Neural progenitor cell (in vitro differentiated cells): ENCODE results near the gene GNG5. TPM values are rescaled to one million over a fixed set of nuclear protein-coding genes. Genes with fewer than 3 reads are reported as not detected.

ENCODE experiments used
- DNase-seq: peaks from one replicate; pipeline ENCODE4 v3.0.0-alpha.2; 2016; ENCODE audit warnings: low spot score
- H2AFZ ChIP-seq: fragments of 200-600 bp; sonication (generic); replicated peaks from 2 replicates; pipeline ENCODE4 v1.6.1; 2016; ENCODE audit warnings: antibody characterized with exemption
- H3F3A ChIP-seq: fragments of 200-600 bp; sonication (generic); 2 replicates; pipeline ENCODE4 v1.6.1; 2016; ENCODE audit warnings: antibody characterized with exemption, low read depth
- H3K27ac ChIP-seq: fragments of 200-600 bp; sonication (generic); 2 replicates; pipeline ENCODE4 v1.5.1; 2016; ENCODE audit warnings: mild to moderate bottlenecking
- H3K27me3 ChIP-seq: fragments of 200-600 bp; sonication (generic); 2 replicates; pipeline ENCODE4 v1.6.1; 2016; ENCODE audit warnings: mild to moderate bottlenecking, moderate library complexity
- H3K36me3 ChIP-seq: fragments of 200-600 bp; sonication (generic); 2 replicates; pipeline ENCODE4 v1.5.1; 2016
- H3K4me1 ChIP-seq: fragments of 200-600 bp; sonication (generic); 2 replicates; pipeline ENCODE4 v1.6.1; 2016; ENCODE audit warnings: mixed run types
- H3K4me2 ChIP-seq: fragments of 200-600 bp; sonication (generic); 2 replicates; pipeline ENCODE4 v1.6.1; 2016
- H3K4me3 ChIP-seq: fragments of 200-600 bp; sonication (generic); 2 replicates; pipeline ENCODE4 v1.5.1; 2016
- H3K79me2 ChIP-seq: fragments of 200-600 bp; sonication (generic); 2 replicates; pipeline ENCODE4 v1.6.1; 2016; ENCODE audit warnings: low read depth
- H3K9ac ChIP-seq: fragments of 200-600 bp; sonication (generic); 2 replicates; pipeline ENCODE4 v1.6.1; 2016
- H3K9me3 ChIP-seq: fragments of 200-600 bp; sonication (generic); 2 replicates; pipeline ENCODE4 v1.5.1; 2016; ENCODE audit warnings: low read depth
- H4K20me1 ChIP-seq: fragments of 200-600 bp; sonication (generic); 2 replicates; pipeline ENCODE4 v1.6.1; 2016; ENCODE audit warnings: low read depth
- H3K27ac Mint-ChIP-seq: 3 replicates; pipeline ENCODE4 v1.8.0; 2021; ENCODE audit warnings: mixed read lengths
- H3K27me3 Mint-ChIP-seq: 2 replicates; pipeline ENCODE4 v1.8.0; 2022; ENCODE audit warnings: low read depth, mild to moderate bottlenecking, inconsistent platforms, moderate library complexity, mixed read lengths; ENCODE audit not compliant: insufficient read depth
- H3K36me3 Mint-ChIP-seq: 3 replicates; pipeline ENCODE4 v1.8.0; 2021; ENCODE audit warnings: mixed read lengths
- H3K4me1 Mint-ChIP-seq: 3 replicates; pipeline ENCODE4 v1.8.0; 2021; ENCODE audit warnings: mixed read lengths
- H3K4me3 Mint-ChIP-seq: 3 replicates; pipeline ENCODE4 v1.8.0; 2021; ENCODE audit warnings: mild to moderate bottlenecking, moderate library complexity, mixed read lengths
- H3K9me3 Mint-ChIP-seq: 3 replicates; pipeline ENCODE4 v1.8.0; 2020; ENCODE audit warnings: mixed read lengths
- EZH2 ChIP-seq: fragments of 200-600 bp; sonication (generic); IDR thresholded peaks from 2 replicates; pipeline ENCODE4 v1.6.1; 2017; ENCODE audit warnings: antibody characterized with exemption, mild to moderate bottlenecking, moderate library complexity
- EZH2phosphoT487 ChIP-seq: fragments of 200-600 bp; sonication (generic); IDR thresholded peaks from 2 replicates; pipeline ENCODE4 v1.6.1; 2017; ENCODE audit warnings: antibody characterized with exemption
- total RNA-seq: library from RNA; depleted of rRNA; stranded (reverse); fragments of >200 nt; gene quantifications from 2 replicates; pipeline ENCODE4 v1.2.3, GENCODE V29; 2015; ENCODE audit warnings: low replicate concordance
- TF ChIP-seq, protein P1 (sequence below): fragments of 200-600 bp; sonication (generic); IDR thresholded peaks from 2 replicates; pipeline ENCODE4 v1.5.1; 2017; ENCODE audit warnings: antibody characterized with exemption, mild to moderate bottlenecking

GNG5 gene
- 95.0 and 108 TPM in 2 replicates for total RNA-seq

GRCh38 chr1:84506002-84506728 is at the start of gene GNG5, which contains the start of gene SPATA1:
TSS of gene GNG5 (minus strand) at chr1:84506581. CDS start at chr1:84506091, 490 bp downstream.
TSS of gene SPATA1 (plus strand) at chr1:84506386. CDS start at chr1:84516360, 9,974 bp downstream.
- Histone ChIP-seq H4K20me1 (peaks cover 43% of the 10 kb centered on the region), H3K27me3 (no peaks in the 10 kb centered on the region), H3K4me2 (peak within 1 kb of the TSS; percentile 97), H3K4me1 (peaks cover 23% of the 10 kb centered on the region), H3K9ac (peak within 1 kb of the TSS; percentile 79), H3K9me3 (peaks cover 9% of the 10 kb centered on the region), H3K27ac (peak within 1 kb of the TSS; percentile 92), H3K79me2 (peaks cover 58% of the 10 kb centered on the region), H2AFZ (peak within 1 kb of the TSS; percentile 90), H3F3A (peaks cover 23% of the 10 kb centered on the region), H3K4me3 (peak within 1 kb of the TSS; percentile 93), H3K36me3 (peaks cover 4% of the 10 kb centered on the region)
- Mint-ChIP-seq H3K9me3 (peaks cover 30% of the 10 kb centered on the region), H3K4me3 (peak within 1 kb of the TSS; percentile 99), H3K27ac (peak within 1 kb of the TSS; percentile 98), H3K4me1 (peaks cover 26% of the 10 kb centered on the region), H3K36me3 (peaks cover 20% of the 10 kb centered on the region), H3K27me3 (peaks cover 6% of the 10 kb centered on the region)
- TF ChIP-seq, protein P1, sequence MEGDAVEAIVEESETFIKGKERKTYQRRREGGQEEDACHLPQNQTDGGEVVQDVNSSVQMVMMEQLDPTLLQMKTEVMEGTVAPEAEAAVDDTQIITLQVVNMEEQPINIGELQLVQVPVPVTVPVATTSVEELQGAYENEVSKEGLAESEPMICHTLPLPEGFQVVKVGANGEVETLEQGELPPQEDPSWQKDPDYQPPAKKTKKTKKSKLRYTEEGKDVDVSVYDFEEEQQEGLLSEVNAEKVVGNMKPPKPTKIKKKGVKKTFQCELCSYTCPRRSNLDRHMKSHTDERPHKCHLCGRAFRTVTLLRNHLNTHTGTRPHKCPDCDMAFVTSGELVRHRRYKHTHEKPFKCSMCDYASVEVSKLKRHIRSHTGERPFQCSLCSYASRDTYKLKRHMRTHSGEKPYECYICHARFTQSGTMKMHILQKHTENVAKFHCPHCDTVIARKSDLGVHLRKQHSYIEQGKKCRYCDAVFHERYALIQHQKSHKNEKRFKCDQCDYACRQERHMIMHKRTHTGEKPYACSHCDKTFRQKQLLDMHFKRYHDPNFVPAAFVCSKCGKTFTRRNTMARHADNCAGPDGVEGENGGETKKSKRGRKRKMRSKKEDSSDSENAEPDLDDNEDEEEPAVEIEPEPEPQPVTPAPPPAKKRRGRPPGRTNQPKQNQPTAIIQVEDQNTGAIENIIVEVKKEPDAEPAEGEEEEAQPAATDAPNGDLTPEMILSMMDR = no peak
- peak; percentile 11 for TF ChIP-seq EZH2
- peak; percentile 99 for DNase-seq

GRCh38 chr1:84550826-84551225 is 44.4 kb upstream of the GNG5 start:
- no peak for DNase-seq
- Histone ChIP-seq H3K79me2 (no peaks in the 10 kb centered on the region), H3K4me2 (no peak overlapping the region), H3K9me3 (no peaks in the 10 kb centered on the region), H3K4me1 (no peaks in the 10 kb centered on the region), H3F3A (peaks cover 6% of the 10 kb centered on the region), H3K9ac (no peak overlapping the region), H3K4me3 (no peak overlapping the region), H3K27me3 (no peaks in the 10 kb centered on the region), H2AFZ (no peak overlapping the region), H3K27ac (no peak overlapping the region), H3K36me3 (no peaks in the 10 kb centered on the region), H4K20me1 (no peaks in the 10 kb centered on the region)
- no peaks in the 10 kb centered on the region for H3K9me3 Mint-ChIP-seq
- no peaks in the 10 kb centered on the region for H3K36me3 Mint-ChIP-seq
- no peak overlapping the region for H3K27ac Mint-ChIP-seq
- no peaks in the 10 kb centered on the region for H3K27me3 Mint-ChIP-seq
- no peaks in the 10 kb centered on the region for H3K4me1 Mint-ChIP-seq
- TF ChIP-seq, protein P1 = no peak
- no peak for TF ChIP-seq EZH2phosphoT487
- no peak for TF ChIP-seq EZH2
- H3K4me3 Mint-ChIP-seq = no peak overlapping the region

DNA sequence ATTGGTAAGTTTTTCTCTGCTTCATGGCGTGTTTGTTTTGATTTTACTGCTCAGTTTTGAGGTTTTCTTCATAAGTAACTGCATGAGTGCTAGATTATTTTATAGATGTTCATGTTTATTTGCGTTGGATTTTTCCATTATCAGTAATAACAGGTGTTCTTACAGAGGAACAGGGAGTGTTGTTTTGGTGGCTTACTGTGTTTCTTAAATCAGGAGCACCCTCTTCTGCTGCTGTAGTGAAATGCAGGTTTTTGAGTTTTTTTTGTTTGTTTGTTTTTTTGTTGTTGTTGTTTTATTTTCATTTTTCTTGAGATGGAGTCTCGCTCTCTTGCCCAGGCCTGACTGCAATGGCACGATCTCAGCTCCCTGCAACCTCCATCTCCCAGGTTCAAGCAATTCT is 35.3 kb upstream of the GNG5 start:
- Histone ChIP-seq H3K4me2 (no peak overlapping the region), H3K9me3 (no peaks in the 10 kb centered on the region), H3K4me3 (no peak overlapping the region), H2AFZ (no peak overlapping the region), H3K4me1 (no peaks in the 10 kb centered on the region), H3K79me2 (no peaks in the 10 kb centered on the region), H3K36me3 (no peaks in the 10 kb centered on the region), H3K27ac (no peak overlapping the region), H4K20me1 (no peaks in the 10 kb centered on the region), H3K27me3 (no peaks in the 10 kb centered on the region), H3K9ac (no peak overlapping the region), H3F3A (no peaks in the 10 kb centered on the region)
- Mint-ChIP-seq H3K27me3 (no peaks in the 10 kb centered on the region), H3K4me1 (no peaks in the 10 kb centered on the region), H3K36me3 (no peaks in the 10 kb centered on the region), H3K9me3 (no peaks in the 10 kb centered on the region), H3K27ac (no peak overlapping the region), H3K4me3 (no peak overlapping the region)
- no peak for TF ChIP-seq EZH2
- TF ChIP-seq EZH2phosphoT487 = no peak
- TF ChIP-seq, protein P1 = peak; percentile 44
- peak; percentile 9 for DNase-seq
